BLaER1 treated with 17β-estradiol and CSF1 and Interleukin-3, amounts not matched to agents 10 nM and 100 nM (cell line): ENCODE data around the gene FUT2.
"Not testable (repeated sequence)": the region's sequence is repeated elsewhere in the genome, so short reads cannot be mapped to it uniquely, and the experiment has no call there.

Experiments used
- H3K27ac ChIP-seq, 11 experiments: shearing (Covaris generic); formaldehyde crosslinking; 2 replicates each; pipeline ENCODE4 v1.8.1; 2022
- H3K27me3 ChIP-seq, 11 experiments: shearing (Covaris generic); formaldehyde crosslinking; 2 replicates each; pipeline ENCODE4 v1.8.1; 2022
- H3K36me3 ChIP-seq, 11 experiments: shearing (Covaris generic); formaldehyde crosslinking; 2 replicates each; pipeline ENCODE4 v1.8.1; 2022
- H3K4me1 ChIP-seq, 10 experiments: shearing (Covaris generic); formaldehyde crosslinking; 2 replicates each; pipeline ENCODE4 v1.8.1; 2022
- H3K4me2 ChIP-seq, 11 experiments: shearing (Covaris generic); formaldehyde crosslinking; 2 replicates each; pipeline ENCODE4 v1.8.1; 2022
- H3K4me3 ChIP-seq, 10 experiments: shearing (Covaris generic); formaldehyde crosslinking; 2 replicates each; pipeline ENCODE4 v1.8.1; 2022
- H3K9ac ChIP-seq, 11 experiments: shearing (Covaris generic); formaldehyde crosslinking; 2 replicates each; pipeline ENCODE4 v1.8.1; 2022
- H3K9me3 ChIP-seq, 11 experiments: shearing (Covaris generic); formaldehyde crosslinking; replicated peaks in 1 of 11; 2 replicates each; pipeline ENCODE4 v1.8.1; 2022
- H4K20me1 ChIP-seq, 11 experiments: shearing (Covaris generic); formaldehyde crosslinking; 2 replicates each; pipeline ENCODE4 v1.8.1; 2022
- Cebpa-rat ChIP-seq, 11 experiments: shearing (Covaris generic); IDR thresholded peaks; 2 replicates each; pipeline ENCODE4 v1.8.1; 2022

The FUT2 gene

DNA sequence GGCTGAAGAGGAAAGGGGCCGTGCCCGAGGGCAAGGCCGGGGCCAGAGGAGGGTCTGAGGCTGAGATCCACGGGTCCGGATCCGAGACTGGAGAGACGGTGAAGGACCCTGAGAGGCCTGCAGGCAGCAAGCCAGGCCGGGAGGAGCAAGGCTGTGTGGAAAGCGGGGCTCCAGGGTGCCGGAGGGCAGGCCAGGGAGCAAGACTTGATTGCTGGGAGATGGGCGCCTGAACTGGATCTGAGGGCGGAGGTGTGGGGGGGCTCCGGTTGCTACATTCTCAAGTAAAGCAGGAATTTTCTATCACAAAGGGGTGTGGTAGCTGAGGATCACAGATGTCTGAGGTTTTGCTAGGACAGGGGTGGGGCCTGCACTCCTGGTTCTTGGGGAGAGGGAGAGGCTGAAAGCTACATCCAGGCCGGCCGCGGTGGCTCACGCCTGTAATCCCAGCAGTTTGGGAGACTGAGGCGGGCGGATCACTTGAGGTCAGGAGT lies 20.0 kb downstream of the FUT2 start:
- peak overlapping the region; percentile 87 to 98 (median 94); a peak in 21 of 22 replicates for H3K4me2 ChIP-seq

DNA sequence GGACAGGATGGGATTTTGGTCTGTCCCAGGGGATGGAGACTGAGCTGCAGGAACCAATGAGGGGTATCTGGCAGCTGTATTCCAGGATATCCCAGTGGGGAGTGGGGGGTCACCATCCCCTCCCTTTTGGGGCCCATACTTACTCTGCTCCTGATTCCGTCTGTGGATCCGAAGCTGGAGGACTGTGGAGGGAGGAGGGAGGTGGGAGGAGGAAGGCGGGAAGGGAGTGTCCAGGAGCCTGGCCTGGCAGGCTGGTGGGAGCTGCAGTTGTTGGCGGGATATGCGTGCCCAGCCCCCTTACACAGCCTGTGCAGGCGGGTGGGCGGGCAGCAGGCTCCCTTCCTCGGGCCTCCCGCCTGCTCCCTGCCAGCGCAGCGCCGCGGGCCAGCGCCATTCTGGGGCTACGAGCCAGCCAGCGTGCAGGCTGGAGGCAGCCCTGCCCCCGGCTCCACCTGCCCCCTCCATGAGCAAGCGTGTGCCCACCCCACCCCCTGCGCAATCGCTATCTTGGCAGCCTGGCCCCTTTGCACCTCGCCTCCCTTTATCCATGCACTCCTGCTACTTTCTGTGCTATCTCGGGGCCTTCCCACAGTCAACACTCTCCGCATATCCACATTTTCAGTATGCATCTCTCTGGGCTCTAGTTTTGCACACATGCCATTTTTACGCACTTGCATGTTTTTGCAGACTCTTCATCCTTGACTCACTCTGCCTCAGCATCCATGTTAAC lies 21.0 kb downstream of the FUT2 start:
- Histone ChIP-seq H3K27me3 (no peaks in the 10 kb centered on the region), H3K27ac (no peak overlapping the region), H3K4me1 (peaks cover 30 to 58% (median 50%) of the 10 kb centered on the region in 10 experiments), H3K4me2 (no peak overlapping the region), H3K9me3 (no peaks in the 10 kb centered on the region), H3K4me3 (no peak overlapping the region), H3K36me3 (peaks cover 0 to 6% (median 1%) of the 10 kb centered on the region in 11 experiments; a peak in 9 of 22 replicates), H4K20me1 (no peaks in the 10 kb centered on the region), H3K9ac (no peak overlapping the region)
- TF ChIP-seq Cebpa-rat (IDR thresholded peaks at IDR 0.05): no peak

More for the DNA sequence above, 20.0 kb downstream of the FUT2 start:
- H3K27me3 ChIP-seq: no peaks in the 10 kb centered on the region
- H3K27ac ChIP-seq: peak overlapping the region in 7 of 11 experiments; percentile 11 to 90 (median 85); a peak in 7 of 22 replicates
- H3K4me3 ChIP-seq: peak overlapping the region in 3 of 10 experiments; percentile 19 to 72 (median 68); a peak in 4 of 20 replicates
- peak overlapping the region in 8 of 11 experiments; percentile 80 to 89 (median 84); a peak in 12 of 22 replicates for H3K9ac ChIP-seq
- TF ChIP-seq Cebpa-rat (IDR thresholded peaks at IDR 0.05): no peak
- no peaks in the 10 kb centered on the region; a peak in 1 of 22 replicates for H3K36me3 ChIP-seq
- 0 out of 22 replicates have a peak, but pooled peaks cover 0 to 3% (median 0%) of the 10 kb centered on the region in 11 experiments for H3K9me3 ChIP-seq
- H3K4me1 ChIP-seq: peaks cover 30 to 52% (median 43%) of the 10 kb centered on the region in 10 experiments
- H4K20me1 ChIP-seq: no peaks in the 10 kb centered on the region

DNA sequence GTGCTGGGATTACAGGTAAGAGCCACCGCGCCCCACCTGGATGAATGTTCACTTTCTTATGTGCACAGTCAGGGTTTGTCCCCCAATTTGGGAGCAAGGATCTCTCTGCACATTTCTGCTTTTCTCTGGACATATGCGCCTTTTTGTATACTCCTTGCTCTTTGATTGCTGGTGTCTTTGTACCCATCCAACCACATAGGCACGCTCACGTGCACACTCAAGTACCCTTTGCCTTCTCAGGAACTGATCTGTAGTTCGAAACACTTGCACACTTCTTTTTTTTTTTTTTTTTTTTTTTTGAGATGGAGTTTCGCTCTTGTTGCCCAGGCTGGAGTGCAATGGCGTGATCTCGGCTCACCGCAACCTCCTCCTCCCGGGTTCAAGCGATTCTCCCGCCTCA lies 22.3 kb downstream of the FUT2 start:
- Histone ChIP-seq H3K4me1 (peaks cover 23 to 52% (median 44%) of the 10 kb centered on the region in 10 experiments), H3K36me3 (peaks cover 0 to 19% (median 15%) of the 10 kb centered on the region in 11 experiments; a peak in 13 of 22 replicates)
- not testable (repeated sequence) for H3K9ac ChIP-seq, H3K4me3 ChIP-seq, H3K27me3 ChIP-seq, H3K27ac ChIP-seq, H4K20me1 ChIP-seq, H3K4me2 ChIP-seq, H3K9me3 ChIP-seq

DNA sequence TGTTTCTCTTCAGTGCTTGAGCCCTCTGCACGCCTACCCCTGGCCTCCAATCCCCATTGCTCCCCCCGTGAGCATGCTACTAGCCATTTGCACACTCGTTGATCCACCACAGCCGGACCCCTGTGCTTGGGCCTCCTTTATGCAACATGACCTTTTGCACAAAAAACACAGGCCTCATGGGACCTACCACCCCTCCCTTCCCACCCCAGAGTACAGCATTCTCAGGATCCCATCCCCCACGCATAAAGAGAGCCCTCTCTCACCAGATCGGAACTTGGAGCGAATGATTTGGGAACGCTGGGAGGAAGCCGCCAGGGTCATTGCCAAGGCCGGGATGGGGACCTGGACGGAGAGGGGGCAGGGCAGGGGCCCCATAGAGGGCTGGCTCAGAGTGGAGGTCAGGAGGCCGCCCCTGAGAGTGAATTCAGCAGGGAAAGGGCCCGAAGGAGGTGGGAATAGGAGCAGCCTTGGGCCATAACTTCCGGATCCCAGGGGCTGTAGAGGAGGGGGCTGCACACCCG lies 23.0 kb downstream of the FUT2 start:
- peaks cover 0 to 25% (median 19%) of the 10 kb centered on the region in 11 experiments; a peak in 13 of 22 replicates for H3K36me3 ChIP-seq
- H3K27me3 ChIP-seq: no peaks in the 10 kb centered on the region
- H4K20me1 ChIP-seq: no peaks in the 10 kb centered on the region
- peak overlapping the region in 2 of 11 experiments; percentile 16 to 82; a peak in 2 of 22 replicates for H3K9ac ChIP-seq
- H3K4me2 ChIP-seq: peak overlapping the region in 5 of 11 experiments; percentile 65 to 93 (median 79); a peak in 6 of 22 replicates
- H3K4me3 ChIP-seq: no peak overlapping the region
- no peak for TF ChIP-seq Cebpa-rat (IDR thresholded peaks at IDR 0.05)
- H3K27ac ChIP-seq: peak overlapping the region in 2 of 11 experiments; percentile 16 to 72; a peak in 3 of 22 replicates
- peaks cover 18 to 47% (median 38%) of the 10 kb centered on the region in 10 experiments for H3K4me1 ChIP-seq
- no peaks in the 10 kb centered on the region for H3K9me3 ChIP-seq

DNA sequence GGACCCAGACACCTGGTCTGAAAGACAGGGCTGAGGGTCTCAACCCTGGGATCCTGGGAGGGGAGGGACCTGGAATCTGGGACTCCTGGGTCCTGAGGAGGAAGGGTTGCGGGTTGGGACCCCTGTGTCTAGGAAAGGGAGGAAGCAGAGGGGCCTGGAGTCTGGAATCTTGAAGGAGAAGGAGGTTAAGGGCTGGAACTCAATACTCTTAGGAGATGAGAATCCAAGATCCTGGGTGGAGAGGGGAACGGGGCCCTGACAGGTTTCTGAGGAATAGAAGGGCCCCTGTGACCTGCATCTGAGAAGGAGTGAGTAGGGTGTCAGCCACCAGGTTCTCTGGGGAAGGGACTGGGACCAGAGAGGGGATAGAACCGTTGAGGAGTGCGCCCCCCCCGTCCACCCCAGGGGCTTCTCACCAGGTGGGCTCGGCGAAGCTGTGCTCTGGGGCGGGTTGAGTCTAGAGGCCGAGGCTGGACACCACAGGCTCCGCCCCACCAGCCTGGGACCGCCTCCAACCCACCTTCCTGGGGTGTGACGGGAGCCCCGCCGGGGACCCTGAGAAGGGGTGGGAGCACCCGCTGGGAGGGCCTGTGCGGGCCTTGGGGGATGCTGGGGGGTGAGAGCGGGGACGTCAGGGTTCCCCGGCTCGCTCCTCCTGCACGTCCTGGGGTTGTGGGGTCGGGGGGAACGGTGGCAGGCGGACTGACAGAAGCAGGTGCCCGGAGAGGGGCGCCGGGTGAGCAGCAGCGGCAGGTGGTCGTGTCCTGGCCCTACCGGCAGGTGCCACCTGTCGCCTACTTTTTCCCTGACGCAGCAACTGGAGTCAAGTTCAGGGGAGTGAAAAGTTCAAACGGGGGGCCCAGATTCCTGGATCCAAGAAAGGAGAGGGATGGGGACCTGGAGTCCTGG lies 23.7 kb downstream of the FUT2 start, which contains the start of gene MAMSTR:
MAMSTR (minus strand) TSS at position 463 of the 909 bp plus-strand sequence. CDS start 694 bp downstream, outside the sequence.
- Histone ChIP-seq H3K9ac (peak within 1 kb of the TSS in 9 of 11 experiments; percentile 70 to 85 (median 80); a peak in 18 of 22 replicates), H3K9me3 (no peaks in the 10 kb centered on the region), H3K36me3 (peaks cover 0 to 33% (median 24%) of the 10 kb centered on the region in 11 experiments; a peak in 14 of 22 replicates), H3K27ac (peak within 1 kb of the TSS; percentile 14 to 90 (median 81); a peak in 20 of 22 replicates), H4K20me1 (no peaks in the 10 kb centered on the region), H3K4me2 (peak within 1 kb of the TSS; percentile 65 to 93 (median 79)), H3K4me1 (peaks cover 21 to 54% (median 42%) of the 10 kb centered on the region in 10 experiments), H3K27me3 (no peaks in the 10 kb centered on the region), H3K4me3 (peak within 1 kb of the TSS; percentile 47 to 72 (median 59); a peak in 19 of 20 replicates)
- no peak for TF ChIP-seq Cebpa-rat (IDR thresholded peaks at IDR 0.05)

DNA sequence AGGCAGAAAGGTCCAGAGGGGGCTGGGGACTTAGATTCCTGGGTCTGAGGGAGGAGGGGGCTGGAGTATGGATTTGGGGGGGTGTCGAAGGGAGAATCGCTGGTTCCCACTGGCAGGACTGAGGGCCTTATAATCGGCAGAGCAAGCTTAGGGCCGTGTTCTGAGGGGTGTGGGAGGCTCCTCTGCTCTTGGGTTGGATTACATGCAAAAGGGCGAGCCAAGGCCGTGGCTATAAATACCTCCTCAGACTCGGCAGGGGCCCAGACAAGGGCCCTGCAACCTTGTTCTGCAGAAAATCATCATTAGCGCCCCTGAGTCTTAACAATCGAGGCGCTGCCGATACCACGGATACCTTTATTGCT lies 24.5 kb downstream of the FUT2 start:
- Histone ChIP-seq H3K4me1 (peaks cover 21 to 53% (median 41%) of the 10 kb centered on the region in 10 experiments), H3K4me2 (peak overlapping the region; percentile 65 to 93 (median 79)), H3K9ac (peak overlapping the region in 9 of 11 experiments; percentile 70 to 85 (median 80); a peak in 17 of 22 replicates), H3K36me3 (peaks cover 0 to 35% (median 26%) of the 10 kb centered on the region in 11 experiments; a peak in 14 of 22 replicates), H4K20me1 (no peaks in the 10 kb centered on the region), H3K4me3 (peak overlapping the region; percentile 47 to 72 (median 59); a peak in 19 of 20 replicates), H3K9me3 (peaks cover 0 to 3% (median 0%) of the 10 kb centered on the region in 11 experiments; a peak in 1 of 22 replicates), H3K27me3 (no peaks in the 10 kb centered on the region), H3K27ac (peak overlapping the region; percentile 14 to 90 (median 81); a peak in 19 of 22 replicates)
- TF ChIP-seq Cebpa-rat (IDR thresholded peaks at IDR 0.05): no peak

DNA sequence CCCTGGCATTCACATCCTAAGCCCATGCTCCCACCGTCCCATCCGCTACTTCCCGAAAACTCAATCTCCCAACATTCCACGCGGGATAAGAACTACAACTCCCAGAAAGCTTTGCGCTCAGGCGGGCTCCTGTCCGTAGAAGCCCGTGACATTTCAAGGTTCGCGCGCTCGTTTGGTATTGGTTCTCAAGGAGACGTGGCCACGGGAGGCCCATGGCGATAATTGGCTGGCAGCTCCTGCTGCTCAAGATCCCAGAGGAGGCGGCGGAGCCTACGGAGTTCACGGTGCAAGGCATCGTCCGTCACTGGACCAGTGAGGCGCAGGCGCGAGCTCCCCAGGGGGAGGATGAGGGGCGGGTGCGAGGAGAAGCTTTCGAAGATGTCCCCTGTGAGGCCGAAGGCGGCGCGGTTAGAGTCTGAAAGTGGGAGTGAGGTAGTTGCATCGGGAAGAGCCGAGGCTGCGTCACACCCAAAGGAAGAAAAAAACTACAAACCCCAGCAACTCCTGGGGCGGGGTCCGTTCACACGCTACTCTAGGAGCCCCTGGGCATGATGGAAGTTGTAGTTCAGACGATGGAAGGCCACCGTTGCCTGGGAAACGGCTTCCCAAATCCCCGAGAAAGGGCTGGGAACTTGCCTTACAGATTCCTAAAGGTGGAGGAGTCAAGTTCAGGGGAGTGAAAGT lies 25.0 kb downstream of the FUT2 start:
- no peaks in the 10 kb centered on the region for H3K27me3 ChIP-seq
- peak overlapping the region; percentile 14 to 90 (median 81); a peak in 21 of 22 replicates for H3K27ac ChIP-seq
- H3K4me2 ChIP-seq: peak overlapping the region; percentile 65 to 93 (median 79)
- H3K4me3 ChIP-seq: peak overlapping the region; percentile 47 to 72 (median 59)
- peaks cover 0 to 36% (median 26%) of the 10 kb centered on the region in 11 experiments; a peak in 14 of 22 replicates for H3K36me3 ChIP-seq
- H3K9me3 ChIP-seq: peaks cover 0 to 8% (median under 1%) of the 10 kb centered on the region in 11 experiments; a peak in 16 of 22 replicates
- no peaks in the 10 kb centered on the region for H4K20me1 ChIP-seq
- no peak for TF ChIP-seq Cebpa-rat (IDR thresholded peaks at IDR 0.05)
- peak overlapping the region; percentile 23 to 85 (median 79); a peak in 21 of 22 replicates for H3K9ac ChIP-seq
- peaks cover 21 to 53% (median 41%) of the 10 kb centered on the region in 10 experiments for H3K4me1 ChIP-seq
